AML-193 (cell line): ENCODE measurements around the gene TULP1.

Source experiments
- DNase-seq, 2 experiments: peaks; one replicate each; lab custom pipeline; 2025; lab: John Stamatoyannopoulos, UW

TULP1 gene

DNA sequence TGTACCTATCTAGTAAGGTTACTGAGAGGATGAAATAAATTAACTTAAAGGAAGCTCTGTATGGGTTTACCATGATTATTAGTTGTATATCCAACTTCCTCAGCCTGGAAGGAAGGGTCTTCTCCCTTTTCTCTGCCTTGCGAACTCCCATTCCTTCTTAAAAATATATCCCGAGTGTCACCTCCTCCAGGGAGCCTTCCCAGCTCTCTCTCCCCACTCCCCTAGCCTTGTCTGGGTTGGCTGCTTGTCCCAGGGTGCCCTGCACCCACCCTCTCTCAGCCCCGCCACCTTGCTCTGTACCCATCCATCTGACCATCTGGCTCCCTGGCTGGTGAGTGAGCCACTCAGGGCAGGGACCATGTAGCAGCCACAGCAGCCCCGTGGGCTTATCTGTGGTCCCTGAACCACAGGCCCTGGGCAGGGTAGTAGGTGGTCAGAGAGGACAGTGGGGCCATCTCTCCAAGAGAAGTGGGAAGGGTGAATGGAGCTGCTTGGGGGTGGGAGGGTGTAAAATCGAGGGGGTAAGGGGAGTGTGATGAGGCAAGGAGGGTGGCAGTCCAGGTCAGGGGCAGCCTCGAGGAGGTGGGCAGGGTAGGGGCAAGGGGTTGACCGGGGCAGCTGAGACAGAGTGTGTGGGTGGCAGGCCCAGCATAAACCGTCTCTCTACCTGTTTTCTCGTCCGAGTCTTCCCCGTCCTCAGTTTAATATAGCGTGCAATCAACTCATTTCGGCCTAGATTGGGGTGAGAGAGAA, 28.6 kb downstream of the TULP1 start:
- DNase-seq = no peak

DNA sequence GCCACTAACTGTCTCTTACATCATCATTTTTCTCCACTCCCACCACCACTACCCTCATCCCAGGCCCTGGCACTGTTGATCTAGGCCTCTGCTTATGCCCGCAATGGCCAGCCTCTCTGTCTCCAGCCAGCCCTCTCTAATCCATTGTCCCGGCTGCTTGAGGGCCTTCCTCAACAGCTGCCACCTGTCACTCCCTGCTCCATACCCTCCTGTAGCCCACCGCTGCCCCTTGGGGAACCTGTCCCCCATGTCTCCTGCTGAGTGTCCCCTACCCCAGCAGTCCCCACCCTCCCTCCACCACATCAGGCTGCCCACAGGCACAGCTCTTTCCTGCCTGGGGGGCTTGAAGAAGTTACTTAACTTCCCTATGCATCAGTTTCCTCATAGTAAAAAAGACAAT, 29.2 kb downstream of the TULP1 start:
- DNase-seq = peak; percentile 25 to 29

DNA sequence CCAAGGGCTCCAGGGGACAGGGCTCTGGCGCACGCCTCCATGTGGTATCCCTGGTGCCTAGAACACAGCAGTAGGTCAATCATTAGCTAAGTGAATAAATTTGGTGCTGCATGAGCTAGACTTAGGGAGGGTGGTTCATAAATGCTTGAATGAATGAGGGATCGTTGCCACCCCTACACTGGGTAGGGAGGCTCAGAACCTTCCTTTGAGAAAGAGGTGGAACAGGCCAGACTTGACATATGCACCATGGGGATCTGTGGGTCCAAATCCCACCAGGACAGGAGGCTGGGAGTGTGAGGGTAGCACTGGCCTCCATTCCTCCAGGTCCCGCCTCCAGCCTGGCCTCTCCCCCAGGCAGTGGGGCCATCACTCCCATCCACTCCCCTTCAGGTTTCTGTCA, 29.6 kb downstream of the TULP1 start:
- no peak for DNase-seq

- no peak for DNase-seq
Observed at GRCh38 chr6:35481226-35481625, 31.5 kb downstream of the TULP1 start.

- DNase-seq = no peak
Observed at GRCh38 chr6:35480176-35480575, 32.5 kb downstream of the TULP1 start.

DNA sequence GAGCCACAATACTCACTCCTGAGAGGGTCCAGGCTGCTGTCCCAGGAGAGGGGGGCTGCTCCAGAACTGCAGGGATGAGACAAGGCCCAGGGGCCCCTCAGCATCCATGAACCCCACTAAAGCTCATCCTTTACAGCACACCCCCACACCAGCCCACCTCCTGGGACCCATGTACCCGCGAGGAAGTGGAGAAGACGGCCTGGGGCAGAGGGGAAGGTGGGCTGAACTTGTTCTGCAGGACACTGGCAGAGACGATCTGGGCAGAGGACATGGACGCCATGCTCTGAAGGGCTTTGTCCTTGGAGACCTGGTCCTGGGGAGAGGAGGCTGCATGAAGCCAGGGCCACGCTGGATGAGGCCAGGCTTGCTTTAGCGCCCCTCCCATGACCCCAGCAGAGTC, 34.4 kb downstream of the TULP1 start:
- DNase-seq = no peak

GRCh38 chr6:35477551-35478179, 35.0 kb downstream of the TULP1 start:
- no peak for DNase-seq

GRCh38 chr6:35477028-35477427, 35.7 kb downstream of the TULP1 start:
- no peak for DNase-seq

DNA sequence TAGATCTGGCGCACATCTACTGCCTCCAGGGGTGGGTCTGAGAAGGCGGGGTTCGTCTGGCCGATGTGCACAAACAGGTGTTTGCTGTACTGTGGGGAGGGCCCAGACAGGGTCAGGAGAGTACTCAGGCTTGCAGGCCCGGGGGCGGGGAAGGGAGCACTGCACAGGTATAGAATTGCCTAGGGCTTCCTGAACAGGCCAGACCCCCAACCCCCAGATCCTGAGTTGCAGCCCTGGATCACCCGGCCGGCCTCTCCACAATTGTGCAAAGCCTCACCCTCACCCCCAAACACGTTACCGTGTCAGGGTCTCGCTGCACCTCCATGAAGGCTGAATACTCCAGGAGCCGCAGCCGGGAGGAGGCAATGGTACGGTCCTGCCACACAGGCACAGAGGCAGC, 36.7 kb downstream of the TULP1 start:
- DNase-seq = no peak

DNA sequence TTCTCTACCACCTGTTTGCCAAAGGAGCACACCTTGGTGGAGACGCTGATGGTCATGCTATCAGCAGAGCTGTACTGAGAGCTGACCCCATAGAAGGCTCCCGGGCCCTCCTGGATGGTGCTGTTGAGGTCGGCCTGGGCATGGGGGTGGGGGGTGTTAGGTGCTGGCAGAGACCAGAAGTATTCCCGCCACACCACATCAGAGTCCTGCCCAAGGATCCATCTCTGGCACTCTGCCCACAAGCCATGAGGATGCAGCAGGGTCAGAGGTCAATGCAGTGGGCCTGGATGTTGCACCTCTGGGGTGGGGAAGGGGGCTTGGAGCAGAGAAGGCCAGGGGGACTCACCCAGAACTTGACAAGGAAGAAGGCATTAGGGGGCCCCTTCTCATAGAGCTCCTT, 37.1 kb downstream of the TULP1 start:
- DNase-seq = no peak

DNA sequence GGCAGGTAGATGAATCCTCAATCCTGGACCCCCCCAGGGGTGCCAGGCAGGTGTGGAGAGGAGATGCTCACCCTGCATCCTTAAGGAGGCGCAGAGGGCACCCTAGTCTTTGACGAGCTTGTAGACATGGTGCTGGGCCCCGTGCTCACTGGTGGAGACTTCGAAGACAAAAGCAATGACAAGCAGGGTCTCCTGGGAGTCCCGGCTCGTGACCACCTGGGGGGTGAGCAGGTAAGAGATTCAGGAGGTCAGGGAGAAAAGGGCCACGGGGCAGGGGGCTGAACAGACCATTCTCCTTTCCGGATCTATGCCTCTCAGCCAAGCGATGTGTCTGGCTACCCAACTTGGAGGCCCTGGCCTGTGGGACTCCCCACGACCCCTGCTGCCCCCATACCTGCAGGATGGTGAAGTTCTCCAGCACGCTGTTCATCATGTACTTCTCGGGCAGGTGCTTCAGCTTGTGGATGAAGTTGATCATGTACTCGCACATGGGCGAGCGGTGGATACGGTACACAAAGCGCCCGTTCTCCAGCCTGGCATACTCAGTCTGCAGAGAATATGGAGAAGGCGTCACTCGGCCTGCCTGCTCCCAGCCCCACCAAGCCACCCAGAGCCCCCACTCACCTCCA, 37.6 kb downstream of the TULP1 start:
- DNase-seq = no peak

DNA sequence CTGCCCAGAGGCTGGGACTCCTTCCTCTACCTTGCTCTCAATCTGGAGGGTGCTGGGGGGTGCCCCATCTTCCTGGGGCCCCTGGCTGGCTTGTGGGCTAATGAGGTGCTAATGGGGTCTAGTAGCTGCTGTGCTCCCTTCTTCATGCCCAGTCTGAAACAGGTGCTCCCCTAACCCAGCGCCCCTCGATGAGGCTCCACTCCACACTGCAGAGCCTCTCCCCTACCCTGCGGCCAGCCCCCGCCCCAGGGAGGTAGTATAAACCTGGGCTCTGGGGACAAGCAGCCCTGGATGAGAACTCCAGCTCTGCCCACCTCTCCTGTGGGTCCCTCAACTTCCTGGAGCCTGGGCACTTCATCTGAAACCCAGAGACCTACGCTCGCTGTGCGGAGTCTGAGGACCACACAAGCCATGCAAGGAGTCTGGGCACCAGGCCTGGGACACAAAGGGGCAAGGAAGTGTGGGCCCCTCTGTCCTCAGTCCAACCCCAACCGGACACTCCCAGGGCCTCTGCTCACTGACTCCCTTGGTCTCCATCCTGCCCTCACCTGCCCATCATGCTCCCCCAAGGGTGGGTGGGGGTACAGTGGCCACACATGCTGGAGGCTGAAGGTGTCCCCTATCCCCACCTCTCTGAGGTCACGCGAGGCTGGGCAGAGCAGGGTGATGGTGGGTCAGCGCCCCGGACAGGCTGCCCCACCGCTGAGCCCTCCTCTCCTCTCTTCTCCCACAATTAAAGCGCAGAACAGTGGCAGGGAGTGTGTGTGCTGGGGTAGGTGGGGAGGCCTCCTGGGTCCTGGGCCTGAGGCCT, 38.4 kb downstream of the TULP1 start:
- no peak for DNase-seq

DNA sequence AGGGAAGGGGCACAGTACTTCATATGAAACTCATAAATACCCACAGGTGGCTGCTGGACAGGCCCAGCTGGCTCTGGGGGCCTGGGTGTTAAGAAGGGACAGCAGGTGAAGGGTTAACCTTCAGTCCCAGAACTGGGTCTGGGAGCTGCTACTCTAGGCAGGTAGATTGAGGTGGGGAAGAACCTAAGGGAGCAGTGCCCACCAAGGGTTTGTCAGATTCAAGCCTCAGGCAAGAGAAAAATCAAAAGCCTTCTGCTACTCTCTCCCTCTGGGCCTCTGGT, 38.9 kb downstream of the TULP1 start:
- DNase-seq = no peak

DNA sequence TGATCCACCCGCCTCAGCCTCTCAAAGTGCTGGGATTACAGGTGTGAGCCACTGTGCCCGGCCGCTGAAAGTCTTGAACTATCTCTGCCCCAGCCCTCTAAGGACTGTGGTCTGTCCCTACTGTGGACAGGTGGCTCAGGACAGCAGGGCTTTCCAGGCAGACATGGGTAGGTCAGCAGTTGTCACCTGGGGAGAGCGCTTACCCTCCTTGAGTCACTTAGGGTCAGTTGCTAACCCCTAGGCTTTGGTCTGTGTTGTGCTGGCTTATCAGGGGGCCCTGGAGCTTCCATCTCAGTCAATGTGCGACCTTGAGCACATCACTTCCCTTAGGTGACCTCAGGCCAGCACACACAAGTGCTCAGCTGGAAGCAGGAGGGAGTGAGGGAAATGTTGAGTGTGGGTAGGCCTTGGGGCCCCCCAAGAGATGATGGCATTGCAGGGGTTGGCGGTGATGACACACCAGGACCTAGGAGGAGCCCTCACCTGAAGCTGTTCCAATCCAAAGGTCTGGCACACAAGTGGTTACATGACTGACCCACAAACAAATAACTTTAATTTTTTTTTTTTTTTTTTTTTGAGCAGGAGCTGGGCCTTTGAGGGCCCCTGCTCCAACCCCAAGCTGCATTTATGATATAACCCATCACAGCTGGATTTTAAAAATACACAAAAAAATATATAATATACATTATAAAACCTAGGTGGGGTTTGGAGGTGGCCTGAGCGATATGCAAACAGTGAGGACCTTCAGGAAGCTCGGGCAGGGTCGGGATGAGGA, 39.4 kb downstream of the TULP1 start:
- no peak for DNase-seq

DNA sequence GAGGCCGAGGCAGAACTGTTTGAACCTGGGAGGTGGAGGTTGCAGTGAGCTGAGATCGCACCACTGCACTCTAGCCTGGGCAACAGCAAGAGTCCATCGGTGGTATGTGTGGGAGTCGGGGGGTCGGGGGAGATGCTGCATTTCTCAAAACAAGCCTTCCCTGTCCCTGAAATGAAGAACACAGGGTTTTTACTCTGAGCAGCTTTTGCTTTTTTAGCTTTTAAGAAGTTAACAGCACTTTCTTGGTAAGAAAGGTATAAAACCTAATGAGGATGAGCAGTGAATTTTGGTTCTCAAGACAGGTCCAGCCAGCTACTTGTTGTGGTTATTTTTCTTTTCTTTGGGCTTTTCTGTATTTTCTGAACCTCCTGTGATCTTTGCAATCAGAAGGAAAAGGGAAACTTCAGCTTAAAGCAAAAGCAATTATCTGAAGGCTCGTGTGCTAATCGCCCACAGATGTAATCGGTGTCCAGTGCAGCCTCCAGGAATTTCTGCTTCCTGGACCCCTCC, 40.8 kb downstream of the TULP1 start:
- DNase-seq = no peak

- no peak for DNase-seq
Observed at GRCh38 chr6:35470663-35471120, 42.0 kb downstream of the TULP1 start.

DNA sequence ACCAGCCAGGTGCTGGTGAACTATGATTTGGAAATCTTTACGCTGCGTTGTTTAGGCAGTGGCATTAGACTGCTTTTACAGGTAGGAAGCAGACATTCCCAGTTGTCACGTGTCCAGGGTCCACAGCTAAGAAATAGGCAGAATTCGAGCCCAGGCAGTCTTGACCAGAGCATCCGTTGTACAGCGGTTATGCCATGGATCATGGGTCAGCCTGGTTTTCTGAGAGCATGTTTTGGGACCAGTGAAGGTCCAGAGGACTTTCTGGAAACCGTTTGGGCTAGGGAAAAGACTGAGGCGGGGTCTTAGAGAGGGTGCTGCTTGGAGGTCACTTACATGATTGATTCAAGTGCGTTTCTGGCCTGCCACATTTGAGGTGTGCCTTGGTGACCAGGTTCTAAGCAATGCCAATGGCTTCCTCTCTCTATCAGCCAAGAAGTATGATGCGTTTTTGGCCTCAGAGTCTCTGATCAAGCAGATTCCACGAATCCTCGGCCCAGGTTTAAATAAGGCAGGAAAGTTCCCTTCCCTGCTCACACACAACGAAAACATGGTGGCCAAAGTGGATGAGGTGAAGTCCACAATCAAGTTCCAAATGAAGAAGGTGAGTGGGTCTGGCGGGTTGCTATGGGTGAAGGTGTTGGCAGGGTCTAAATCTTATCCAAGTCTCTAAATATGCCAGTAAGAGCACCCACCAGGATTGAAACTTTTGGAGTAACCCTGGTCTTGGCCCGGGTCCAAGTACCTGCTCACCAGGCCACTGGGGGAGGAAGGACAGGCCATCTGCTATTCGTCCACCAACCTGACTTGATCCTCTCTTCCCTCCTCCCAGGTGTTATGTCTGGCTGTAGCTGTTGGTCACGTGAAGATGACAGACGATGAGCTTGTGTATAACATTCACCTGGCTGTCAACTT, 42.7 kb downstream of the TULP1 start:
- DNase-seq = no peak

DNA sequence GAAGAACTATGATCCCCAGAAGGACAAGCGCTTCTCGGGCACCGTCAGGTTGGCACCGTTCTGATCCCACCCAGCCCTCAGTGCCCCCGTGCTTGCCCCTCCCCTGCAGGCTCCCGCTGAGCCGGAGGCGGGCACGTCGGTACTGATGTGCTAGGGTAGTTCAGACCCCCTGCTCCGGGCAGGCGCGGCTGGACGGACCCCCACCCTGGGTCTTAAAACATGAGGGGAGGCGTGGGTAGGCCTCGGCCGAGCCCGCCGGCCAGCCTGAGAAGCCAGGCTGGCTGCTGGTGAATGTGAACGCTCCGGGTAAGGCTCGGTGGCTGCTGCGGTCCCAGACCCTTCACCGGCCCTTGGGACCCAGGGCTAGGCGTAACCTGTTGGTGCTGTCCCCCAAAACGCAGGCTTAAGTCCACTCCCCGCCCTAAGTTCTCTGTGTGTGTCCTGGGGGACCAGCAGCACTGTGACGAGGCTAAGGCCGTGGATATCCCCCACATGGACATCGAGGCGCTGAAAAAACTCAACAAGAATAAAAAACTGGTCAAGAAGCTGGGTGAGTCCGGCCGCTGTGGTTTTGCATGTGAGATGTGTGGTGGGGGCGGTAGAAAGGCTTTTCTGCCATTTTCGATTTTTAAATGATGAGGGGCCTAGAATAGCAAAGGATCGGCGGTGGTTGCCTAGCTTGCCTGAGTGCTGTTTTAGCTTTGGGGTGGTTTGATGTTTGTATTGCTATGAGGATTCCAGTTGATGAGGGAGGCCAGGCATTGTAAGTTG, 43.5 kb downstream of the TULP1 start:
- no peak for DNase-seq

DNA sequence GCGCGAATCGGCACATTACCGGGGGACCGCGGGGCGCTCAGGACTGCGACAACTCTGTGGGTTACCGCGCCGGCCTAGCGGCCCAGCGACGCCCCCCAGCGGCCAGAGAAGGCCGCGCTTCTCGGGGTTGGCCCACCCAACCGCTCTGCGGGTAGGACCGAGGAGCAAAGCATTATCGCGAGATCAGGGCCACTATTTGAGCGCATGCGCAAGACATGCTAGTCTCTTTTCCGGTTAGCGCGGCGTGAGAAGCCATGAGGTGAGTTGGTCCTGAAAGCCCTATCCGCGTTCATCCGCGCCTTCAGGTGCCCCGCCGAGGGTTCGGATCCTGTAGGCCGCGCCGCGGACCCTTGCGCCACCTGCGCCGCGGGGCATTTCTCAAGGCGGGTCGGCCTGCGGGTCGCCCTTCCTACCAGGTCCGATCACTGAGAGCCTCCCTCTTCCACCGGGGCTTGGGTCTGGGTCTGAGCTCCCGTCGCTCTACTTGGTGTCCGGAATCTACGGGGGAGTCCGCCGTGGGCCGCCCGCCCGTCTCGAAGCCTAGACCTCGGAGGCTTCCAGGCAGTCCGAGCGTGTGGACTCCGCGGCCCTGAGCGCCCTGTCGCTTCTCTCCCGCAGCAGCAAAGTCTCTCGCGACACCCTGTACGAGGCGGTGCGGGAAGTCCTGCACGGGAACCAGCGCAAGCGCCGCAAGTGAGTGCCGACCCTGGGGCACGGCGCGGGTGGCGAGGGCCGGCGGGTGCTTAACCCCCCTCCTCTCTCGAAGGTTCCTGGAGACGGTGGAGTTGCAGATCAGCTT, 44.3 kb downstream of the TULP1 start, which contains the start of gene RPL10A:
TSS of gene RPL10A (plus strand) at position 221 of the 799 bp plus-strand sequence. CDS start at position 255, 34 bp downstream.
- DNase-seq = peak; percentile 99
